ENCODE results near the gene UGT2B11.
"Not testable (repeated sequence)": the region's sequence is repeated elsewhere in the genome, so short reads cannot be mapped to it uniquely, and the experiment has no call there.

UGT2B11 gene

DNA sequence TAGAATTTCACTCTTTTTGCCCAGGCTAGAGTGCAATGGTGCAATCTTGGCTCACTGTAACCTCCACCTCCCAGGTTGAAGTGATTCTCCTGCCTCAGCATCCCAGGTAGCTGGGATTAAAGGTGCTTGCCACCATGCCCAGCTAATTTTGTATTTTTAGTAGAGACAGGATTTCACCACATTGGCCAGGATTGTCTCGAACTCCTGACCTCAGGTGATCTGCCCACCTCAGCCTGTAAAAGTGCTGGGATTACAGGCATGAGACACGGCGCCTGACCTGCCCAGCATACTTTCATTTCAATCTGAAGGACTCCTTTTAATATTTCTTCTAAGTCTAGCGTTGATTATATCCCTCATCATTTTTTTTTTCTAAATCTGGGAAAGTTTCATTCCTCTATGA lies 45.4 kb downstream of the UGT2B11 start:
- not testable (repeated sequence) for DNase-seq (ENCODE audit: low spot score)

DNA sequence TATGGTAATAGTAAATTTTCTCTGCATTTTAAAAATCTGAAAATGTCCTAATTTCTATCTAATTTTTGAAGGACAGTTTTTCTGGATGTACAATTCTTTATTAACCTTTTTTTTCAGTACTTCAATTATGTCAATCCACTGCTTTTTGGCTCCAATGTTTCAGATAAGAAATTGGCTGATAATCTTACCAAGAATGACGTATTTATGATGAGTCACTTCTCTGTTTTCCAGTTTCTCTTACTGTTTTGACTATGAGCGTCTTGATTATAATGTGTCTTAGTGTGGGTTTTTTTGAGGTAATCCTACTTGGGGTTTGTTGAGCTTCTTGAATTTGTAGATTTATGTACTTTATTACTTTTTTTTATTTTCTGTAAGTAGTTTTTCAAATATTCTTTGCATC lies 47.2 kb downstream of the UGT2B11 start:
- DNase-seq (ENCODE audit: low spot score) = peak; percentile 35

DNA sequence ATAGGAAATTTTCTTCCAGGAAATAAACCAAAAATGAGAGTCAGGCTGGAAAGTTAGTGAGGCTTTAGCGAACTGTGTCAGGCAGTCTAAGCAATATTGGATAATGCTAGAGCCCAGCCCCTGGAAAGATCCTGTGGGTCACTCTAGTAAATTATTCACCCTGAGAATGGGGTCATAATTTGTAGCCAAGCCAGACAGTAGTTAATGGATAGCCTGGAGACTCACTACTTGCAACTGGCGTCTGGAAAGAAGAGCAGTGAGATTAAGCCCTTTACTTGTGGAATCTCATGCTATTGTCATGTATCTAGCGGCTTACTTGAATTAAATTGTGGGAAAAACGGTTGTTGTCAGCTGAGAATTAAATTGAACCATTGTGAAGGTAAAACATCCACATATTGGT lies 48.2 kb downstream of the UGT2B11 start:
- not testable (repeated sequence) for DNase-seq (ENCODE audit: low spot score)

DNA sequence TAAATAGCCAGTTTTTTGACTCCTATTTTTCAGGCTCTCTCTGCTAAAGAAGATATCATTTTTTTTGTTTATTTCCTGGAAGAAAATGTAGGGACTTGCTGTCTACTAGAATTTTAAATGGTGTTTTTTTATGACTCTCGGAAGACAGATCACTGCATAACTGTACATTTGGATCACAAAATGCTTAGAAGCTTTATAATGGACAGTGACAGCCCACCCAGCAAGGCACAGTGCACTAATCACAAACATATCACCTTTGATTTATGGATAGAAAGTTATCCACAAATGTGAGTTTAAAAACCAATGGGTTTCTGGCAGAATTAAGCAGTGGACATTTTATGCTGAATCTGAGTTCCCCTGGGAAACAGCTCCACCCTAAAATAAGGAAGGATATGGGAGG lies 48.8 kb downstream of the UGT2B11 start:
- DNase-seq (ENCODE audit: low spot score) = not testable (repeated sequence)

DNA sequence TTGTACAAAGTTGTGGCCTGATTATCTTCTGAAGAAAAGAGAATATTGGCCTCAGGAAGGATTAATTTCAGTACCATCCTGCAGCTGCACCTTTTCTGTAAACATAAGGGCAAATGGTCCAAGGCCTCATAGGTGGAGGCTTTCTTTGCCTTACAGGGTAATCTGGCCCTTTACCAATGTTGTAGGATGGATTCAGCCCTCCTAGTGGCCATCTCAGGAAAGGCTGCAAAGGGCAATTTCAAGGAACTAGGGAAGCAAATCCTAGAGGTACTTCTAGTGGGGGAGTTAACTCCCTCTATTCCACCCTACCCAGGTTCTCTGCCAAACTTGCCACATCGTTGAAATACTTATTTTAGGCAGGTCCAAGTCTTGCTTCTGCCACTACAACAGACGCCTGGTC lies 57.6 kb downstream of the UGT2B11 start:
- peak; percentile 9 for DNase-seq (ENCODE audit: low spot score)

DNA sequence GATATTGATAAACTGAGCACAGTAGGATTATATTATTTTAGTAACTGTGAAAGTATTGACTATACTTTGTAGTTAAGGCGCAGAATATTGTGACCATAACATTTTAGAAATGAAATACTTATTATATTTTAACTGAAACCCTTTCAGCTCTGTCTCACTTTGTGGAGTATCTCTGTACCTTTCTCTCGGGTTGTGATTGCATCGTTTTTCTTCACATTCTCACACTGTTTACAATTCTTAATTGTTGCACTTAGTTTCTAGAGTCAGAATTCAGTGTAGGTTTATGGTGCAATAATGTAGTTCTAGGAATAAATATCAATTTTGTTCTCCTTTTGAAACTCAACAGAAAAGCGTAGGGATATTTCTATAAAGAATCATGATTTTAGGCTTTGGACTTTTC lies 60.5 kb downstream of the UGT2B11 start:
- DNase-seq (ENCODE audit: low spot score) = no peak

Data from RKO (cell line).